Ascending aorta (tissue), 2 donors: Measurements from ENCODE around the gene TRPM3. TPM values are rescaled to one million over a fixed set of nuclear protein-coding genes. Genes with fewer than 3 reads are reported as not detected.

Source experiments
- DNase-seq, 2 donors: peaks; one replicate each; pipeline ENCODE4 v3.0.0-alpha.2; 2019; ENCODE audit warnings: low spot score in 2 of 2
- H3K27ac ChIP-seq, 2 donors: fragments of 200-600 bp; sonication (generic); one replicate each; pipeline ENCODE4 v1.5.1; 2016 to 2017; ENCODE audit warnings: mild to moderate bottlenecking in 1 of 2
- H3K27me3 ChIP-seq: fragments of 200-600 bp; sonication (generic); one replicate; pipeline ENCODE4 v1.5.1; 2017
- H3K36me3 ChIP-seq, 2 donors: fragments of 200-600 bp; sonication (generic); one replicate each; pipeline ENCODE4 v1.5.1; 2016
- H3K4me1 ChIP-seq, 2 donors: fragments of 200-600 bp; sonication (generic); one replicate each; pipeline ENCODE4 v1.5.1; 2016 to 2017; ENCODE audit warnings: mild to moderate bottlenecking in 1 of 2
- H3K4me3 ChIP-seq, 2 donors: fragments of 200-600 bp; sonication (generic); one replicate each; pipeline ENCODE4 v1.5.1; 2016 to 2017; ENCODE audit warnings: mild to moderate bottlenecking in 1 of 2
- H3K9me3 ChIP-seq, 2 donors: fragments of 200-600 bp; sonication (generic); one replicate each; pipeline ENCODE4 v1.5.1; 2016
- intact Hi-C: fragments of 100-400 bp; cut with DNase I; formaldehyde crosslinking; loops from one replicate; pipeline ENCODE4 v1.15.1; 2023
- total RNA-seq: library from RNA; depleted of rRNA; stranded (reverse); fragments of >200 nt; gene quantifications from one replicate; pipeline ENCODE4 v1.1.0, GENCODE V29; 2016
- TF ChIP-seq, protein P1 (sequence below), 3 experiments: fragments of 200-600 bp in 2 of 3; fragments of 450-650 bp in 1 of 3; sonication (generic) in 2 of 3; IDR thresholded peaks; one replicate each; pipeline ENCODE4 v1.5.1; 2016 to 2019; ENCODE audit warnings: antibody characterized with exemption in 3 of 3, mild to moderate bottlenecking in 1 of 3, moderate library complexity in 1 of 3

TRPM3 gene
- total RNA-seq, 1 donor from 2014 or later: 3.3 TPM

DNA sequence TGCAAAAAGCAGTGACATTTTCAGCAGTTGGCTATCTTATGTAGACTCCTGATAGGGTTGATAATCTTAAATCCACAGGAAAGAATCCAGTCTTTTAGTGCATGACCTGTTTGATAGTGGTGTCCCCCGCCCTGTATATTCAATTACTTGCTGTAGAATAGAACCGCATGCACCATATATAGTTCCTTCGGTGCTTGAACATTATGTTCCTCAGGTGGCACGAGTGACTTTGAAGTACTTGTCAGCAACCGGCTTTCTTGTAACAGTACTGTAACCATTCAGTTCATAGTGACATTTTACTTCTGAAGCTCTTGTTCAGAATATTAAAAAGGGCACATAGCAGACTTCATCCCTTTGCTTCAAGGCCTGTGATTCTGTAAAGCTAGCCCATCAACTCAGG is 543.8 kb downstream of the TRPM3 start:
- Histone ChIP-seq H3K27ac (no peak overlapping the region), H3K27me3 (no peaks in the 10 kb centered on the region), H3K4me1 (peaks cover 3 to 11% of the 10 kb centered on the region in 2 donors), H3K36me3 (no peaks in the 10 kb centered on the region), H3K4me3 (no peak overlapping the region), H3K9me3 (no peaks in the 10 kb centered on the region)
- intact Hi-C loops: no loop called here
- TF ChIP-seq, protein P1, sequence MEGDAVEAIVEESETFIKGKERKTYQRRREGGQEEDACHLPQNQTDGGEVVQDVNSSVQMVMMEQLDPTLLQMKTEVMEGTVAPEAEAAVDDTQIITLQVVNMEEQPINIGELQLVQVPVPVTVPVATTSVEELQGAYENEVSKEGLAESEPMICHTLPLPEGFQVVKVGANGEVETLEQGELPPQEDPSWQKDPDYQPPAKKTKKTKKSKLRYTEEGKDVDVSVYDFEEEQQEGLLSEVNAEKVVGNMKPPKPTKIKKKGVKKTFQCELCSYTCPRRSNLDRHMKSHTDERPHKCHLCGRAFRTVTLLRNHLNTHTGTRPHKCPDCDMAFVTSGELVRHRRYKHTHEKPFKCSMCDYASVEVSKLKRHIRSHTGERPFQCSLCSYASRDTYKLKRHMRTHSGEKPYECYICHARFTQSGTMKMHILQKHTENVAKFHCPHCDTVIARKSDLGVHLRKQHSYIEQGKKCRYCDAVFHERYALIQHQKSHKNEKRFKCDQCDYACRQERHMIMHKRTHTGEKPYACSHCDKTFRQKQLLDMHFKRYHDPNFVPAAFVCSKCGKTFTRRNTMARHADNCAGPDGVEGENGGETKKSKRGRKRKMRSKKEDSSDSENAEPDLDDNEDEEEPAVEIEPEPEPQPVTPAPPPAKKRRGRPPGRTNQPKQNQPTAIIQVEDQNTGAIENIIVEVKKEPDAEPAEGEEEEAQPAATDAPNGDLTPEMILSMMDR (IDR thresholded peaks at IDR 0.05): no peak
- peak in 1 of 2 donors; percentile 15 for DNase-seq

- peak overlapping the region in 1 of 2 donors; percentile 71 for H3K27ac ChIP-seq
- intact Hi-C loops: no loop called here
- peaks cover 3 to 11% of the 10 kb centered on the region in 2 donors for H3K4me1 ChIP-seq
Observed at GRCh38 chr9:70576116-70576515, 545.3 kb downstream of the TRPM3 start.

GRCh38 chr9:70574151-70574837 is 547.1 kb downstream of the TRPM3 start:
- peak in 1 of 2 donors; percentile 87 for DNase-seq
- Histone ChIP-seq H3K27me3 (no peaks in the 10 kb centered on the region), H3K9me3 (no peaks in the 10 kb centered on the region), H3K27ac (peak overlapping the region; percentile 68 to 71), H3K36me3 (no peaks in the 10 kb centered on the region), H3K4me3 (no peak overlapping the region), H3K4me1 (peaks cover 3 to 11% of the 10 kb centered on the region in 2 donors)
- intact Hi-C loops: loop anchor here (1.0 to 5.0 kb wide), 2 partner anchors 27 to 47 kb away; no protein-coding TSS in a partner anchor
- TF ChIP-seq, protein P1 (IDR thresholded peaks at IDR 0.05): no peak

More at GRCh38 chr9:70576116-70576515, 545.3 kb downstream of the TRPM3 start:
- Histone ChIP-seq H3K27me3 (no peaks in the 10 kb centered on the region), H3K9me3 (no peaks in the 10 kb centered on the region), H3K4me3 (no peak overlapping the region), H3K36me3 (no peaks in the 10 kb centered on the region)
- peak in 1 of 2 donors; percentile 30 for DNase-seq
- TF ChIP-seq, protein P1 (IDR thresholded peaks at IDR 0.05): no peak

DNA sequence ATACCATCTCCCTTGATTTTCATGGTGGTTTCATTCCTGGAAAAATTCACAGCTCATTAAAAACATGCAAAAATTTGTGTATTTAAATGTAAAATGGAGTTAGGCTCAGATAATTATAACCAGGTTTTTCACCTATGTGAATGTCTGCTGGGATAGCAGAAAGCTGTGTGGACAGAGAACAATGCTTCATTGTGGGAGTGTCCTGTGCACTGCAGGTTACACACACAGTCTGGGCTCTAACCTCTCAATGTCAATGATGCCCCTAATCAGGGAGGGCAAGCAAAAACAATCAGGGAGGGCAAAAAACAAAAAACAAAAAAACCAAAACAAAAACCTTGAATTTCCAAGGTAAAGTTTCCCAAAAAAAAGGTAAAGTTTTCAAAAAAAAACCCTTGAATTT is 548.1 kb downstream of the TRPM3 start:
- Histone ChIP-seq H3K36me3 (no peaks in the 10 kb centered on the region), H3K27ac (peak overlapping the region; percentile 68 to 71), H3K27me3 (no peaks in the 10 kb centered on the region), H3K9me3 (no peaks in the 10 kb centered on the region), H3K4me3 (no peak overlapping the region), H3K4me1 (peaks cover 3 to 11% of the 10 kb centered on the region in 2 donors)
- no peak for DNase-seq
- TF ChIP-seq, protein P1 (IDR thresholded peaks at IDR 0.05): no peak
- intact Hi-C loops: loop anchor here (5.0 kb wide), 1 partner anchor 46 kb away; no protein-coding TSS in a partner anchor

DNA sequence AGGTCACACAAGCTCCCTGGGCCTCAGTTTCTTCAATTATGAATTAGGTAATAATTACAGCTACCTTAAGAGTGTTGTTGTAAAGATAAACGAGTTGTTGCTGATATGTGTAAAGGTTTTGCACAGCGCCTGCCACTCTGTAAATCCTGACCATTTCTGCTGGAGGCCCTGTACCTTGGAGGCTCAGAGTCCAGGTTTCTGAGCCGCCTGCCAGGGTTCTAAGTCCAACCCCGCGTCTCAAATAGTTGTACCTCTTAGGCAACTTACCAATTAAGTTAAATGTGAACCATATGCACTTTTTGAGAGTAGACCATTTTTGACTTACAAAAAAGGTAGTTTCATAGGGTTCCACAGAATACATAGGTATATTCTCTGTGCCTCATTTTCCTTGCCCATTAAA is 550.2 kb downstream of the TRPM3 start:
- DNase-seq: no peak
- intact Hi-C loops: loop anchor here (5.0 kb wide), 1 partner anchor 44 kb away; no protein-coding TSS in a partner anchor
- TF ChIP-seq, protein P1 (IDR thresholded peaks at IDR 0.05): no peak
- Histone ChIP-seq H3K4me3 (no peak overlapping the region), H3K4me1 (peaks cover 3 to 11% of the 10 kb centered on the region in 2 donors), H3K27ac (no peak overlapping the region), H3K36me3 (no peaks in the 10 kb centered on the region), H3K27me3 (no peaks in the 10 kb centered on the region), H3K9me3 (no peaks in the 10 kb centered on the region)
